22Rv1 (cell line): ENCODE results near the gene NOBOX.

Experiments used
- H3K27ac ChIP-seq: fragments of 450-650 bp; 2 replicates; pipeline ENCODE4 v1.5.1; 2017
- ZFX ChIP-seq: fragments of 450-650 bp; IDR thresholded peaks from 2 replicates; pipeline ENCODE4 v1.6.1; 2017; ENCODE audit warnings: antibody characterized with exemption, borderline replicate concordance
- TF ChIP-seq, protein P1 (sequence below): fragments of 450-650 bp; IDR thresholded peaks from 2 replicates; pipeline ENCODE4 v1.5.1; 2017; ENCODE audit warnings: mild to moderate bottlenecking

NOBOX gene

DNA sequence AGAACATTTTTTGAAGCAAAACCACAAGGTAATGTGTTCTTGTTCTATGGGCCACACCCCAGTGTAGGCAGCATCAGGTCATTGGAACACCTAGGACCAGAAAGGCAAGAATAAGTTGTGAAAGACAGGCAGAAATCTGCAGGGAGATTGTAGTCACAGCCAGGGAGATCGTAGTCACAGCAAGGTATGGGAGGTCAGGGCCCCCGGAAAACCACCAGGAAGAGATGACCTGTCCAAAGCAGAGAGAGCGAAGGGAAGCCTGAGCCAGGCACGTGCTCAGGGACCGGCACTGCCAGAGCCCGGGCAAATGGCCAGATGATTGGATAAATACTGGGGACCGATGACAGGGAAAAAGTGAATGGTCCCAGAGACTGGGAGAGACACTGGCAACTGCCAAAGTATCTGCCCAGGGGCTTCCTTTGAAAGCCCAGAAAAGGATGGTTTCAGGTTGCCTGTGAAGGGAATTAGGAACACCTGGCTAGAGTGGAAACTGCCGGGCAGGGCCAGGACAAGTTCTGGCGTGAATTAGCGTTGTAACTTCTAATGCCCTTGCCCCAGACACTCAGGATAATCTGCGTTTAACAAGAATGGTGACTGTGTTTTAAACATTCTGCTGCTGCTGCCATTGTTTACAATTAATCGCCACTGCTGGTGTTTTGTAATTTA is 3.9 kb upstream of the NOBOX start:
- no peak overlapping the region for H3K27ac ChIP-seq
- no peak for TF ChIP-seq ZFX

DNA sequence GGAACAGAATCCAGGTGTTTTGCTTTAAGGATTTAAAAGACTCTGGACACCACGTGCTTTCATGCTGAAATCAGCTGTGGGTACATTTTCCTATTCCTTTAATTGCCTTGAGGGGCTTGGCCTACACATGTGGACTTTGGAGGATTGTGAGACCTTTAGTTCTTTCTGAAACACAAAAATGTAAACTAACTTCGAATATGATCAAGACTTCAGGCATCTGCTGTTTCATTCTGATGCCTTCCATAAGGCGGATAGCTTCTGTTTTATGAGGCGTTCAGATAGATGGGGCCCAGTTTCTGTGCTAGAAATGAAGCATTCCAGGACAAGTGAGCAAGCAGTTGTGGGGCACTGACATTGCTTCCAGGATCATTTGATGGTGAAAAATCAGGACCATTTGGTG is 1.5 kb upstream of the NOBOX start:
- H3K27ac ChIP-seq: no peak overlapping the region
- TF ChIP-seq, protein P1, sequence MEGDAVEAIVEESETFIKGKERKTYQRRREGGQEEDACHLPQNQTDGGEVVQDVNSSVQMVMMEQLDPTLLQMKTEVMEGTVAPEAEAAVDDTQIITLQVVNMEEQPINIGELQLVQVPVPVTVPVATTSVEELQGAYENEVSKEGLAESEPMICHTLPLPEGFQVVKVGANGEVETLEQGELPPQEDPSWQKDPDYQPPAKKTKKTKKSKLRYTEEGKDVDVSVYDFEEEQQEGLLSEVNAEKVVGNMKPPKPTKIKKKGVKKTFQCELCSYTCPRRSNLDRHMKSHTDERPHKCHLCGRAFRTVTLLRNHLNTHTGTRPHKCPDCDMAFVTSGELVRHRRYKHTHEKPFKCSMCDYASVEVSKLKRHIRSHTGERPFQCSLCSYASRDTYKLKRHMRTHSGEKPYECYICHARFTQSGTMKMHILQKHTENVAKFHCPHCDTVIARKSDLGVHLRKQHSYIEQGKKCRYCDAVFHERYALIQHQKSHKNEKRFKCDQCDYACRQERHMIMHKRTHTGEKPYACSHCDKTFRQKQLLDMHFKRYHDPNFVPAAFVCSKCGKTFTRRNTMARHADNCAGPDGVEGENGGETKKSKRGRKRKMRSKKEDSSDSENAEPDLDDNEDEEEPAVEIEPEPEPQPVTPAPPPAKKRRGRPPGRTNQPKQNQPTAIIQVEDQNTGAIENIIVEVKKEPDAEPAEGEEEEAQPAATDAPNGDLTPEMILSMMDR: no peak
- no peak for TF ChIP-seq ZFX

DNA sequence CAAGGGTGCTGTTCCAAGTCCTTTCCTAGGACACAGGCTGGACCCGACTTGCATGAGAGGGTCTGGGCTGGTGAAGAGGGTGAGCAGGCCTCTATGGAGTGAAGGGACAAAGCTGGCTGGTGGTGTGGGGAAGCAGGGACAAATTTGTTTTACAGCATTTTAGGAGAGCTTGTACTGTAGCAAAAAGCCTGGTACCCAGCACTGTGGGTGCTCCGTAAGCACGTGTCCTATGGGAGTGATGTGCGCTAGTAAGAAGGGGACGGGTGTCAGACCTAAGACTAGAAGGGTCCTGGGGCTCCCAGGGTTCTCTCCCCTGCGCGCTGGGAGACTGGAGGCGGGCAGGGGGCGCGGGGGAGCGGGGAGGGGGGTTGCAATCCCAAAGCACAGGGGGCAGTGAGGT is 391 bp downstream of the NOBOX start:
- TF ChIP-seq, protein P1: no peak
- no peak for TF ChIP-seq ZFX
- no peak overlapping the region for H3K27ac ChIP-seq

DNA sequence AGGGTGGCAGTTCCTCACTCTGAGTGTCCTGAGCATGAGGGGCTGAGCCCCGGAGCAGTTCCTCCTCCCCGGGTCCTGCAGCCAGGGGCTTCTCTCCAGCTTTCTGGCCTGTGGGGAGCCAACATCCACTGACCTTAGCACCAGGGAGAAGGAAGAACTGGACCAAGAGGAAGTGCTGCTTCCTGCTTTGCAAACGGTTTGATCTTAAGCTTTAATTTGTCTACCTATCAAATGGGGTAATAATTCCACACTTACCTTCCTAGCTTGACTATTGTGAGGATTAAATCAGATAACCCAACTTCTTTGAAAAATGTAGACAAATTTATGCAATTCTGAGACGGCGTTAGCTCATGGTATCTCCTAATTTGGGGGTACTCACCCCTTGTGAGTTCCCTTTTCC is 2.0 kb downstream of the NOBOX start:
- TF ChIP-seq ZFX: no peak
- TF ChIP-seq, protein P1: no peak
- H3K27ac ChIP-seq: no peak overlapping the region

DNA sequence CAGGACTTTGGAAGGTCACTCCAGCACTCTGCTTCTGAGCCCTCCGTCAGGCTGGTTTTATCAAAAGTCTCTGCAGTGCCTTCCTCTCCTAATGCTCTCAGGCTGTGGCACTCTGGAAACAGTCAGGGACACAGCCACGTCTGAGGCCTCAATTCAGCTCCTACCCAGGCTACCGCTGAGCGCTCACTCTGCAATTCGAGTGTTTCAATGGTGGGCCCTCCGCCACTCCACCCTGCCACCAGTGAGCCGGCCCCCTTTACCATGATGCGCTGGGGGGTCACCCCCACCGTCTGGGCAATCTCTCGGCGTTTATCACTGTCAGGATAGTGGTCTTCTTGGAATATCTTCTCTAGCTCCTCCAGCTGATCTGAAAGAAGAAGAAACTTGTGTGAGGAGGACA is 3.5 kb downstream of the NOBOX start:
- TF ChIP-seq, protein P1: no peak
- no peak for TF ChIP-seq ZFX
- H3K27ac ChIP-seq: no peak overlapping the region

DNA sequence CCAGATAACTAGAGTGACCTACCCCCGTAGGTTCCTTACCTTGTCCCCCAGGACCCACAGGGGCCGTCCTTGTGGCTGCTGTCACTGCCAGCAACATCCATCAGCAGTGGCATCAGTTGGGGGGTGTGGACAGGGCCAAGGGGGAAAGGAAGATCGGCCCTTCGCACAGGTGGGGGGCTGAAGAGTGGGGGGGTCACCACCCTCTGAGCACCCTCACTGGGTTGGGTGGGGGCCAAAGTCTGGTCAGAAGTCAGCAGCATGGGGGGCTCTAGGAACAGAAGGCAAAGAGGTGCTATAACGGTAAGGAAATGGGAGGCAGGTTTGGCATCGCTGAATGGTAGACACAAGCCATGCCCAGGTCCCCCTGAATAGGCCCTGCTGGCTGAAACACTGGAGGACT is 4.6 kb downstream of the NOBOX start:
- TF ChIP-seq ZFX: no peak
- TF ChIP-seq, protein P1: no peak
- H3K27ac ChIP-seq: no peak overlapping the region

DNA sequence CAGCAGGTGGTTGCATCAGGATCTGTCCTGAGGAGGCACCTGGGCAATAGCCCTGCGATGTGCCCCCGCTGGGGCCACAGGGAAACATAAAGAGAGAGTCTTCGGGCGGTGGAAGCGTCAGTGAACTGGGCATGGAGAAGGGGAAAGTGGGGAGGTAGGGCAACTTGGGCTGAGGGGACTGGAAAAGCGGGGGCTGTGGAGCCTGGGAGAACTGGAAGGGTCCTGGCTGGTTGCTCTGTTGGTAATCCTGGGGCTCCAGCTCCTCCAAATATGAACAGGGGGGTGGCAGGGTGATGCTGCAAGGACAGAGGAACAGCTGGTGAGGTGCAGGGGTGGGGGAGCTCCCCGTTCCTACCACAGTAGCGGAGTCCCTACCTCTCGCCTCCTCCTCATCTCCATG is 5.2 kb downstream of the NOBOX start:
- H3K27ac ChIP-seq: no peak overlapping the region
- TF ChIP-seq, protein P1: no peak
- no peak for TF ChIP-seq ZFX

DNA sequence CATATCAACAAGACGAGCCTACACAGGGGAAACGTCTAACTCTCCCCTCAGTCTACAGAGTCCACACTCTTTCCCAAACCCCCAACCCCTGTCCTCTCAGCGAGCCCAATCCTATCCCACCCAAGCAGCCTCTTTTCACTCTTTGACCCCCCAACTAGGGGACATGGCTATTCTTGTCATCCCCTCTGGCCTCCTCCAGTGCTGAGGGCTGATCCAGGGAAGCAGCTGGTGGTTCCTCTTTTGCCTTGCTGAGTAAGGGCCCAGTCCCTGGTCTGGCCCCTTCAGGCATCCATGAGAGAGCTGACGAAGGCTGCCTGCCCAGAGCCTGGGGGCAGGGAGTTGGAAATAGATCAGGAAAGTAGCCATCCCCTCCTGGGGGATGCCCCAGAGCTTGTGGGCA is 6.4 kb downstream of the NOBOX start:
- no peak overlapping the region for H3K27ac ChIP-seq
- TF ChIP-seq, protein P1: no peak
- no peak for TF ChIP-seq ZFX
